ENCODE results near the gene IL22RA1.

The IL22RA1 gene

DNA sequence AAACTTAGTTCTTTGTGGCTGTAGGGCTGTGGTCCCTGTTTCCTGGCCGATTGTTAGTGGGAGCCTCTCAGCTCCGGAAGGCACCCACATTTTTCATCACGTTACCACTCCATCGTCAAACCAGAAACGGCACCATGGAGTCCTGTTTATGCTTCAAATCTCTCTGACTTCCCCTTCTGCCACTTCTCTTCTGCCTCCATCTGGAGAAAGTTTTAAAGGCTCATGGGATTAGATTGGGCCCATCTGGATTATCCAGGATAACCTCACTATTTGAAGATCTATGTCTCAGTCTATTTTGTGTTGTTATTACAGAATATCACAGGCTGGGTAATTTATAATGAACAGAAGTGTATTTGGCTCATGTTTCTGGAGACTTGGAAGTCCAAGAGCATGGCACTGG lies 19.3 kb upstream of the IL22RA1 start:
- in situ Hi-C loops (cut with HindIII; ENCODE audit: low pct_ligation_motif_present, low sequenced_read_pairs), result no loop called here
- Histone ChIP-seq H3K36me3 (replicated peaks) (no peaks in the 10 kb centered on the region), H3K27ac (no peak overlapping the region), H3K27me3 (replicated peaks) (peaks cover 9% of the 10 kb centered on the region), H3K4me3 (ENCODE audit: low read depth, low read length) (no peak overlapping the region)
- DNase-seq, result no peak
- TF ChIP-seq, protein P1, sequence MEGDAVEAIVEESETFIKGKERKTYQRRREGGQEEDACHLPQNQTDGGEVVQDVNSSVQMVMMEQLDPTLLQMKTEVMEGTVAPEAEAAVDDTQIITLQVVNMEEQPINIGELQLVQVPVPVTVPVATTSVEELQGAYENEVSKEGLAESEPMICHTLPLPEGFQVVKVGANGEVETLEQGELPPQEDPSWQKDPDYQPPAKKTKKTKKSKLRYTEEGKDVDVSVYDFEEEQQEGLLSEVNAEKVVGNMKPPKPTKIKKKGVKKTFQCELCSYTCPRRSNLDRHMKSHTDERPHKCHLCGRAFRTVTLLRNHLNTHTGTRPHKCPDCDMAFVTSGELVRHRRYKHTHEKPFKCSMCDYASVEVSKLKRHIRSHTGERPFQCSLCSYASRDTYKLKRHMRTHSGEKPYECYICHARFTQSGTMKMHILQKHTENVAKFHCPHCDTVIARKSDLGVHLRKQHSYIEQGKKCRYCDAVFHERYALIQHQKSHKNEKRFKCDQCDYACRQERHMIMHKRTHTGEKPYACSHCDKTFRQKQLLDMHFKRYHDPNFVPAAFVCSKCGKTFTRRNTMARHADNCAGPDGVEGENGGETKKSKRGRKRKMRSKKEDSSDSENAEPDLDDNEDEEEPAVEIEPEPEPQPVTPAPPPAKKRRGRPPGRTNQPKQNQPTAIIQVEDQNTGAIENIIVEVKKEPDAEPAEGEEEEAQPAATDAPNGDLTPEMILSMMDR (IDR thresholded peaks at IDR 0.05; ENCODE audit: low read depth, low read length, missing control alignments), result no peak

DNA sequence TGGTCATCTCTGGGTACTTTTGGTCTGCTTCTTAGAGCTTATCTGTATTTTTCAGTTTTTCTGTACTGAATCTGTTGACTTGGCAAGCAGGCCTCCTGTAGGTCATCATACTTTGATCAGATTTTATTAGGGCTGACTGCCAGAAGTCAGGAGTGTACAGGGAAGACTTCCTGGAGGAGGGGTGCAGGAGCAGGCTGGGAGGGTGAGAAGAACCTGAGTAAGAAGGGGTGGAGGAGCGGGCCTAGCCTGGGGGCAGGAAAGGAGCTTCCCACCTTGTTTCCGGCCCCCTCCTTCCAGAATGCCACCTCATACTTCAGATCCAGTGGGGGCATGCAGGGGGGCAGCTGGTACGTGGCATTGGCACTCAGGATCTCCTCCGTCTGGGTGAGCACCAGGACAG lies 18.3 kb upstream of the IL22RA1 start:
- Histone ChIP-seq H3K4me3 (ENCODE audit: low read depth, low read length) (no peak overlapping the region), H3K36me3 (replicated peaks) (no peaks in the 10 kb centered on the region), H3K27me3 (replicated peaks) (peaks cover 8% of the 10 kb centered on the region), H3K27ac (no peak overlapping the region)
- DNase-seq, result no peak
- in situ Hi-C loops (cut with HindIII; ENCODE audit: low pct_ligation_motif_present, low sequenced_read_pairs), result no loop called here
- TF ChIP-seq, protein P1 (IDR thresholded peaks at IDR 0.05; ENCODE audit: low read depth, low read length, missing control alignments), result no peak

DNA sequence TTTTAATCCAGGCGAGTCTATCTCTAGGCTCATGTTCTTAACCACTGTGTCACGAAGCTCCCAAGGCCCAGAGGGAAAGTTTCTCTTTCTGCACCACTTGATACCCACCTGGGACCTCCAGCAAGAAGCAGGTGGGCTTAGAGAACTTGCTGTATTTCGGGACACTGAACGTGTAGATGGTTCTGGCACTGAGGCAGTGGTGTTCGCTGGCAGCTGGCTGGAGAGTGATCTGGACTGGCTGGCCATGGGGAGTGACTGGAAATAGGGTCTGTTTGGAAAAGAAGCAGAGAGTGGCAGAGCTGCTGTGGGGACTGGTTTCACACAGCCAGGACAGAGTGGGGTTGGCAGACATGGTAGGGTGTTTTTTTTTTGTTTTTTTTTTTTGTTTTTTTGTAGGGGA lies 16.4 kb upstream of the IL22RA1 start:
- DNase-seq, result no peak
- H3K27ac ChIP-seq, result no peak overlapping the region
- TF ChIP-seq, protein P1 (IDR thresholded peaks at IDR 0.05; ENCODE audit: low read depth, low read length, missing control alignments), result no peak
- no peak overlapping the region for H3K4me3 ChIP-seq (ENCODE audit: low read depth, low read length)
- H3K27me3 ChIP-seq (replicated peaks), result peaks cover 4% of the 10 kb centered on the region
- no peaks in the 10 kb centered on the region for H3K36me3 ChIP-seq (replicated peaks)
- in situ Hi-C loops (cut with HindIII; ENCODE audit: low pct_ligation_motif_present, low sequenced_read_pairs), result no loop called here

DNA sequence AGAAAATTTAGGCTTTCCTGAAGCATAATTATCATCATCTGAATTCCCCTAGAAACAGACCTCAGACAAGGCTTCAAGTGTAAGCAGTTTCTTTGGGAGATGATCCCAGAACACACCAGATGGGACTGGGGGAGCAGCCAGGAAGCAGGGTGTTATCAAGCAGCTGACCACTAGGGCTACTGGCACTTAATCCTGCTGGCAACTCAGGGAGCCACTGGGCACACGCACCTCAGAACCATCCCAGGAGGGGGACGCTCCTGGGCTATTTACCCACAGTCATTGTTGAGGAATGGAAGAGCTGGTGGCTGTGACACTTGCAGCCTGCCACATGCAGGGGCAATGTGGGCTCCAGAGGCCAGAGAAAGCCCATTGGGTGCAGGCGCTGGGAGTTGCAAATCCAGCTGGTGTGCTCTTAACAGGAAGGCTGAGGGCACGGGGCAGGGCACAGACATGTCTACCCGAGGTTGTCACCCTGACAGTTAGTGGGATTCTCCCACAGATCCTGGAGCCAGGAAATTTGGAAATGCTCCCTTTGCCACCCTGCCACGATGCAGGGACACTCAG lies 15.1 kb upstream of the IL22RA1 start:
- Histone ChIP-seq H3K27me3 (replicated peaks) (peaks cover 5% of the 10 kb centered on the region), H3K36me3 (replicated peaks) (no peaks in the 10 kb centered on the region), H3K27ac (no peak overlapping the region), H3K4me3 (ENCODE audit: low read depth, low read length) (no peak overlapping the region)
- no peak for DNase-seq
- in situ Hi-C loops (cut with HindIII; ENCODE audit: low pct_ligation_motif_present, low sequenced_read_pairs), result no loop called here
- TF ChIP-seq, protein P1 (IDR thresholded peaks at IDR 0.05; ENCODE audit: low read depth, low read length, missing control alignments), result peak; percentile 59

DNA sequence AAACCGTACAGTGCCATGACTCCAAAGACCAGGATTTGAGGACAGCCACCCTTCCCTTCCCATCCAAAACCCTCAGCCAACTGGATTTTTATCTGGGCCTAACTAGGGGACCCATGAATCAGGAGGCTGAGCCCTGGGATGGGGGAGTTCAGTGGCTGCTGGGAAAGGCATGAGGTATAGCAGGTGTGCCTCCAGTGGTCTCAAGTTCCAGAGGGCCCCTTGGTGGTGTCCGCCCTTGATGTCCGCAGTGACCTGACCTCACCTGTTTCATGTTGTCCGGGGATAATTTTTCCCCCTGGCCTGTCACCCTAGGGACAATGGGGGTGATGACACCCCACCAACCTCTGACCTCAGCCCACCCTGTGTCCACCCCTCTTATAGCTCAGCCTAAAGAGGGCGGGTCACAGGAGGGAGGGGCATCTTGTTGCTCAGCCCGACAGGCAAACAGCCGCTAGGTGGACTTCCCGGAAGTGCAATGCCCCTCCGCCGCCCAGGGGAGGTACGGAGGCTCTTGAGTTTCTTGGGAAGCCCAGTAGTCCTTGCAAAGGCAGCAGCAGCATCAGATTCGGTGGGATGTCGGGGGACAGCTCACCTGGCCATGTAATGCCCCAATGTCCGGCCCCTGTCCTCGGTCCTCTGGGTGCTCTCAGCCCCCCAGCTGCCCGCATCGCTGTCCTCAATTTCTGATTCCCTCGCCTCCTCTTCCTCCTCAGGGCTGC lies 13.8 kb upstream of the IL22RA1 start:
- TF ChIP-seq, protein P1 (IDR thresholded peaks at IDR 0.05; ENCODE audit: low read depth, low read length, missing control alignments), result no peak
- no peak overlapping the region for H3K27ac ChIP-seq
- no peaks in the 10 kb centered on the region for H3K36me3 ChIP-seq (replicated peaks)
- DNase-seq, result no peak
- peaks cover 13% of the 10 kb centered on the region for H3K27me3 ChIP-seq (replicated peaks)
- no peak overlapping the region for H3K4me3 ChIP-seq (ENCODE audit: low read depth, low read length)
- in situ Hi-C loops (cut with HindIII; ENCODE audit: low pct_ligation_motif_present, low sequenced_read_pairs), result no loop called here

Data from brain microvascular endothelial cell (primary cell).